ENCODE measurements around the gene RRP15. TPM values are rescaled to one million over a fixed set of nuclear protein-coding genes. Genes with fewer than 3 reads are reported as not detected.

RRP15 gene
- total and polyA plus RNA-seq, 9 of the 15 experiments (the other 6 are each of a cell fraction or from before 2014, with no cell fraction given), result 9.5 to 58.1 (median 29.3) TPM

DNA sequence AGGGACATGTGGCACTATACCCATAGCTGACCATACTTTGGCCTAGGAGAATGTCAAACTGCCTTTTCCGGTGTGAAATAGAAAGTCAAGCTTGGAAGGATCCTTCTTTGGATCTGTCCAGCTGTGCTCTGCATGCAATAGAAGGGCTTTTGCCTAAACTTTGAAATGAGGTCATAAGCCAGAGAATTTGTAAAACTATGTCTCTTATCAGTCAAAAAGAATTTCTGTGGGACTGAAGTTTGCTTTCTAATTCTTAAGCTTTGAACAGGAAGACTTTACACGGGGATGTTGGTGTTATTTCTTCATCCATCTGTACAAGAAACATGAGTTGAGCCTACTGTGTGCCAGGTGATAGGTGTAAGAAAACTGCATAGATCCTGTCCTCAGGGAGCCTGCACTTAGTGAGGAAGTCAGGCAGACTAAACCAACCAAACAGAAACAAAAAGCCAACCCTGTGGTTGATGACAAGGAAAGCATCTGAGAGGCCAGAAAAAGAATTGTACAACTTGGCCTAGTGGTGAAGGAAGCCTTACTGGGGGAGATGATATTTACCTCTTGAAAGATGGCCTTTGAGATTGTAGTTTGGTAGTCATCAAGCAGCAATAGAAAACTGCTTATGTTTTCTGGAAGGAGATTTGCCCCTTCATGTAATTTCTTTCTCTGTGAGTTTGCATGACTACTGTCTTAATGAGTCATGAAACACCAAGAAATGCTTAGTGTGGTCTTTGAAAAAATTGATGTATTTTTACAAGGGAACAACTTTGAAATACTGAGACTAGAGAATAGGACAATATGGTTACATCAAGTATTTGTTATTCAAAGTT lies 84.8 kb downstream of the RRP15 start:
- intact Hi-C loops (cut with micrococcal nuclease) (loop anchor here (10.0 kb wide), 1 partner anchor 185 kb away; no protein-coding TSS in a partner anchor), in situ Hi-C loops (cut with MboI) (no loop called here)
- no peak overlapping the region for H2AFZ ChIP-seq (ENCODE audit: low read depth, low read length)
- no peak for FAIRE-seq
- no peaks in the 10 kb centered on the region for H3K36me3 ChIP-seq (ENCODE audit: control insufficient read depth, insufficient read depth, low read length)
- POLR2A ChIA-PET, result interaction anchor here (0.6 kb wide), 1 partner anchor 174 kb away, joined by 3 read pairs; no protein-coding TSS in a partner anchor
- CTCF ChIA-PET (ENCODE audit: low intra/inter-chr PET ratio), result no interaction called here
- H3K27ac ChIP-seq (ENCODE audit: extremely low read depth, low read depth, low read length), result no peak overlapping the region
- no peaks in the 10 kb centered on the region for H3K79me2 ChIP-seq (ENCODE audit: control insufficient read depth, insufficient read depth, low read length)
- H3K4me3 ChIP-seq, result no peak overlapping the region
- no peaks in the 10 kb centered on the region for H3K9me1 ChIP-seq (ENCODE audit: control insufficient read depth, insufficient read depth, low read length)
- no peak for DNase-seq (ENCODE audit: extremely low read depth in 1 of 4, low spot score in 3 of 4)
- no peak overlapping the region for H3K9ac ChIP-seq (ENCODE audit: insufficient read depth in 1 of 2, low read depth in 2 of 2, low read length in 2 of 2)
- TF ChIP-seq ZKSCAN1 (IDR thresholded peaks at IDR 0.05; ENCODE audit: low read depth, low read length) (0 out of 2 replicates have a peak, but pooled peaks have one; percentile 21), NFATC3 (IDR thresholded peaks at IDR 0.05) (no peak)
- H3K9me3 ChIP-seq (replicated peaks; ENCODE audit: control insufficient read depth, insufficient read depth, low read depth, low read length), result no peaks in the 10 kb centered on the region
- no peak overlapping the region for H3K4me2 ChIP-seq (ENCODE audit: insufficient read depth, low read length)
- no peaks in the 10 kb centered on the region for H4K20me1 ChIP-seq (replicated peaks; ENCODE audit: control insufficient read depth, insufficient read depth, low read length)
- no peaks in the 10 kb centered on the region; a peak in 1 of 5 replicates for H3K4me1 ChIP-seq (replicated peaks in 1 of 2; ENCODE audit: control insufficient read depth in 2 of 2, insufficient read depth in 2 of 2, low read length in 2 of 2)
- no TSS peak for BruUV-seq (replicated peaks)
- ATAC-seq, result no peak
- H3K27me3 ChIP-seq (ENCODE audit: control insufficient read depth in 2 of 2, insufficient read depth in 2 of 2, low read length in 2 of 2), result 0 out of 5 replicates have a peak, but pooled peaks cover 0 to 3% of the 10 kb centered on the region in 2 experiments
- 3% methylated on average over 2 of the region's 2 CpGs for WGBS (ENCODE audit: insufficient coverage, low coverage, missing lambda C conversion rate)

DNA sequence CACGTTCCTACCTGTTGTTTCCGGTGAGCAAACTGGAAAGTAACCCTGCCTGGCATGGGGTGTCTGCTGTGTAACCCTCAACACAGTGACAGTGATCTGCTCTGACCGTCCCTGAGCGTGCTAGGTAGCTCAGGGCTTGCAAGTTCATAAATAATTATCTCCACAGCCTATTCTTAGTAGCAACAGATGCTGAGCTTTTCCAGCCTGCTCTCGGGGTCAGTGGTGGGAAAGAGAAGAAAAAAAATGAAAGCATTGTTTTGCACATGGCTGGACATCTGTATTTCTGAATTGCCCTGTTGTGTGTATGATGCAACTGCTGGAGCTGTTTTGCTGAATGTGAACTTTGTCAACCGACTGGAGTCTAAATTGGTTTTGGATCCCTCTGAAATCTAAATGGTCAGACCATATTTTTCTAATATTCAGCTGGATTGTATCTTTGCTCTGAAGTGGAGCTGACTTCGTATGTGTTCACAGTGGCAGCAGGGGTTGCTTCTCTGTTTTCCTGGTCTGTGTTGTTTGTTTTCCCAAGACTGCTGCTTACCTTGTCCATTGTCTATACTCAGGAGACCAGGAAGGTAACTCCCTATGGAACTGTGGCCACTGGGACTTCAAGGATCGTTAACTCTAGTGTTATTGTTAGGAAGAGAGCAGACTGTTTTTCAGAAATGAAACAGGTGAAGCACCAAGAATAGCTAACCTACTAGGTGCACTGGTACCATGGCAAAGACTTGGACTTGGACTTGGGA lies 87.0 kb downstream of the RRP15 start:
- Histone ChIP-seq H3K27ac (ENCODE audit: extremely low read depth, low read depth, low read length) (no peak overlapping the region), H3K36me3 (ENCODE audit: control insufficient read depth, insufficient read depth, low read length) (no peaks in the 10 kb centered on the region), H3K9me3 (replicated peaks; ENCODE audit: control insufficient read depth, insufficient read depth, low read depth, low read length) (no peaks in the 10 kb centered on the region), H3K4me3 (no peak overlapping the region), H3K9me1 (ENCODE audit: control insufficient read depth, insufficient read depth, low read length) (no peaks in the 10 kb centered on the region), H3K79me2 (ENCODE audit: control insufficient read depth, insufficient read depth, low read length) (no peaks in the 10 kb centered on the region), H3K27me3 (ENCODE audit: control insufficient read depth in 2 of 2, insufficient read depth in 2 of 2, low read length in 2 of 2) (0 out of 5 replicates have a peak, but pooled peaks cover 0 to 3% of the 10 kb centered on the region in 2 experiments), H3K4me1 (replicated peaks in 1 of 2; ENCODE audit: control insufficient read depth in 2 of 2, insufficient read depth in 2 of 2, low read length in 2 of 2) (no peaks in the 10 kb centered on the region; a peak in 1 of 5 replicates), H3K4me2 (ENCODE audit: insufficient read depth, low read length) (no peak overlapping the region), H3K9ac (ENCODE audit: insufficient read depth in 1 of 2, low read depth in 2 of 2, low read length in 2 of 2) (no peak overlapping the region), H2AFZ (ENCODE audit: low read depth, low read length) (no peak overlapping the region; the same call in 1 of the 2 replicates), H4K20me1 (replicated peaks; ENCODE audit: control insufficient read depth, insufficient read depth, low read length) (no peaks in the 10 kb centered on the region)
- ChIA-PET POLR2A (interaction anchor here (0.7 to 1.2 kb wide), 2 partner anchors 13 to 141 kb away, joined by 3 to 4 read pairs; no protein-coding TSS in a partner anchor), CTCF (ENCODE audit: low intra/inter-chr PET ratio) (no interaction called here)
- no TSS peak for BruUV-seq (replicated peaks)
- in situ Hi-C loops (cut with MboI), result no loop called here
- ATAC-seq (peak; percentile 50), DNase-seq (ENCODE audit: extremely low read depth in 1 of 4, low spot score in 3 of 4) (no peak), FAIRE-seq (no peak)
- WGBS (ENCODE audit: insufficient coverage, low coverage, missing lambda C conversion rate), result 10% methylated on average over 8 of the region's 8 CpGs
- intact Hi-C loops (cut with micrococcal nuclease), result no loop called here
- TF ChIP-seq HMGN3 (IDR thresholded peaks at IDR 0.05; ENCODE audit: borderline replicate concordance, extremely low read depth, insufficient read length, low read depth, low read length), result no peak
- no peak for TF ChIP-seq SAFB (IDR thresholded peaks at IDR 0.05; ENCODE audit: borderline replicate concordance, low read depth, low read length)
- no peak for TF ChIP-seq POLR2A (conservative IDR thresholded peaks at IDR 0.05)
- no peak for TF ChIP-seq XRCC4 (IDR thresholded peaks at IDR 0.05; ENCODE audit: extremely low read depth, insufficient read depth, insufficient read length)
- TF ChIP-seq, protein P1, sequence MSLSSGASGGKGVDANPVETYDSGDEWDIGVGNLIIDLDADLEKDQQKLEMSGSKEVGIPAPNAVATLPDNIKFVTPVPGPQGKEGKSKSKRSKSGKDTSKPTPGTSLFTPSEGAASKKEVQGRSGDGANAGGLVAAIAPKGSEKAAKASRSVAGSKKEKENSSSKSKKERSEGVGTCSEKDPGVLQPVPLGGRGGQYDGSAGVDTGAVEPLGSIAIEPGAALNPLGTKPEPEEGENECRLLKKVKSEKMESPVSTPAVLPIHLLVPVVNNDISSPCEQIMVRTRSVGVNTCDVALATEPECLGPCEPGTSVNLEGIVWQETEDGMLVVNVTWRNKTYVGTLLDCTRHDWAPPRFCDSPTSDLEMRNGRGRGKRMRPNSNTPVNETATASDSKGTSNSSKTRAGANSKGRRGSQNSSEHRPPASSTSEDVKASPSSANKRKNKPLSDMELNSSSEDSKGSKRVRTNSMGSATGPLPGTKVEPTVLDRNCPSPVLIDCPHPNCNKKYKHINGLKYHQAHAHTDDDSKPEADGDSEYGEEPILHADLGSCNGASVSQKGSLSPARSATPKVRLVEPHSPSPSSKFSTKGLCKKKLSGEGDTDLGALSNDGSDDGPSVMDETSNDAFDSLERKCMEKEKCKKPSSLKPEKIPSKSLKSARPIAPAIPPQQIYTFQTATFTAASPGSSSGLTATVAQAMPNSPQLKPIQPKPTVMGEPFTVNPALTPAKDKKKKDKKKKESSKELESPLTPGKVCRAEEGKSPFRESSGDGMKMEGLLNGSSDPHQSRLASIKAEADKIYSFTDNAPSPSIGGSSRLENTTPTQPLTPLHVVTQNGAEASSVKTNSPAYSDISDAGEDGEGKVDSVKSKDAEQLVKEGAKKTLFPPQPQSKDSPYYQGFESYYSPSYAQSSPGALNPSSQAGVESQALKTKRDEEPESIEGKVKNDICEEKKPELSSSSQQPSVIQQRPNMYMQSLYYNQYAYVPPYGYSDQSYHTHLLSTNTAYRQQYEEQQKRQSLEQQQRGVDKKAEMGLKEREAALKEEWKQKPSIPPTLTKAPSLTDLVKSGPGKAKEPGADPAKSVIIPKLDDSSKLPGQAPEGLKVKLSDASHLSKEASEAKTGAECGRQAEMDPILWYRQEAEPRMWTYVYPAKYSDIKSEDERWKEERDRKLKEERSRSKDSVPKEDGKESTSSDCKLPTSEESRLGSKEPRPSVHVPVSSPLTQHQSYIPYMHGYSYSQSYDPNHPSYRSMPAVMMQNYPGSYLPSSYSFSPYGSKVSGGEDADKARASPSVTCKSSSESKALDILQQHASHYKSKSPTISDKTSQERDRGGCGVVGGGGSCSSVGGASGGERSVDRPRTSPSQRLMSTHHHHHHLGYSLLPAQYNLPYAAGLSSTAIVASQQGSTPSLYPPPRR (CRISPR knock-in tag; IDR thresholded peaks at IDR 0.05; ENCODE audit: borderline replicate concordance), result no peak

All from K562 (cell line).